ENCODE data around the gene BYSL.

Gene BYSL

GRCh38 chr6:41954668-41955067, 33.4 kb downstream of the BYSL start:
- TF ChIP-seq PAX5 (IDR thresholded peaks at IDR 0.05; ENCODE audit: insufficient read depth, low read length, severe bottlenecking) (no peak), POLR2AphosphoS5 (IDR thresholded peaks at IDR 0.05; ENCODE audit: low read depth, low read length) (no peak), POU2F2 (IDR thresholded peaks at IDR 0.05; ENCODE audit: low read depth, low read length) (no peak), POLR2A (IDR thresholded peaks at IDR 0.05; ENCODE audit: low read depth, low read length) (no peak), TAF1 (IDR thresholded peaks at IDR 0.05; ENCODE audit: low read depth, low read length) (no peak), SPI1 (IDR thresholded peaks at IDR 0.05; ENCODE audit: low read depth, low read length) (no peak)
- FAIRE-seq (no peak), DNase-seq (ENCODE audit: insufficient read length, low spot score) (no peak)

- FAIRE-seq (no peak), DNase-seq (ENCODE audit: insufficient read length, low spot score) (no peak)
- TF ChIP-seq PAX5 (IDR thresholded peaks at IDR 0.05; ENCODE audit: insufficient read depth, low read length, severe bottlenecking): no peak
- no peak for TF ChIP-seq POU2F2 (IDR thresholded peaks at IDR 0.05; ENCODE audit: low read depth, low read length)
- no peak for TF ChIP-seq POLR2A (IDR thresholded peaks at IDR 0.05; ENCODE audit: low read depth, low read length)
- no peak for TF ChIP-seq TAF1 (IDR thresholded peaks at IDR 0.05; ENCODE audit: low read depth, low read length)
- no peak for TF ChIP-seq SPI1 (IDR thresholded peaks at IDR 0.05; ENCODE audit: low read depth, low read length)
- no peak for TF ChIP-seq POLR2AphosphoS5 (IDR thresholded peaks at IDR 0.05; ENCODE audit: low read depth, low read length)
Observed at GRCh38 chr6:41955412-41955811, 34.1 kb downstream of the BYSL start.

GRCh38 chr6:41957117-41957516, 35.8 kb downstream of the BYSL start:
- no peak for TF ChIP-seq PAX5 (IDR thresholded peaks at IDR 0.05; ENCODE audit: insufficient read depth, low read length, severe bottlenecking)
- no peak for TF ChIP-seq TAF1 (IDR thresholded peaks at IDR 0.05; ENCODE audit: low read depth, low read length)
- no peak for TF ChIP-seq POLR2A (IDR thresholded peaks at IDR 0.05; ENCODE audit: low read depth, low read length)
- no peak for TF ChIP-seq POLR2AphosphoS5 (IDR thresholded peaks at IDR 0.05; ENCODE audit: low read depth, low read length)
- no peak for TF ChIP-seq SPI1 (IDR thresholded peaks at IDR 0.05; ENCODE audit: low read depth, low read length)
- no peak for TF ChIP-seq POU2F2 (IDR thresholded peaks at IDR 0.05; ENCODE audit: low read depth, low read length)
- FAIRE-seq: no peak
- DNase-seq (ENCODE audit: insufficient read length, low spot score): no peak

- no peak for TF ChIP-seq POLR2A (IDR thresholded peaks at IDR 0.05; ENCODE audit: low read depth, low read length)
- TF ChIP-seq POU2F2 (IDR thresholded peaks at IDR 0.05; ENCODE audit: low read depth, low read length): no peak
- no peak for TF ChIP-seq PAX5 (IDR thresholded peaks at IDR 0.05; ENCODE audit: insufficient read depth, low read length, severe bottlenecking)
- TF ChIP-seq TAF1 (IDR thresholded peaks at IDR 0.05; ENCODE audit: low read depth, low read length): no peak
- no peak for TF ChIP-seq POLR2AphosphoS5 (IDR thresholded peaks at IDR 0.05; ENCODE audit: low read depth, low read length)
- TF ChIP-seq SPI1 (IDR thresholded peaks at IDR 0.05; ENCODE audit: low read depth, low read length): no peak
- FAIRE-seq: no peak
- no peak for DNase-seq (ENCODE audit: insufficient read length, low spot score)
Observed at GRCh38 chr6:41958022-41958856, 36.9 kb downstream of the BYSL start.

GRCh38 chr6:41960028-41960427, 38.7 kb downstream of the BYSL start:
- TF ChIP-seq SPI1 (IDR thresholded peaks at IDR 0.05; ENCODE audit: low read depth, low read length): no peak
- TF ChIP-seq POLR2AphosphoS5 (IDR thresholded peaks at IDR 0.05; ENCODE audit: low read depth, low read length): no peak
- TF ChIP-seq PAX5 (IDR thresholded peaks at IDR 0.05; ENCODE audit: insufficient read depth, low read length, severe bottlenecking): no peak
- TF ChIP-seq TAF1 (IDR thresholded peaks at IDR 0.05; ENCODE audit: low read depth, low read length): no peak
- TF ChIP-seq POU2F2 (IDR thresholded peaks at IDR 0.05; ENCODE audit: low read depth, low read length): no peak
- no peak for TF ChIP-seq POLR2A (IDR thresholded peaks at IDR 0.05; ENCODE audit: low read depth, low read length)

GRCh38 chr6:41963371-41963770, 42.1 kb downstream of the BYSL start:
- FAIRE-seq (no peak), DNase-seq (ENCODE audit: insufficient read length, low spot score) (no peak)
- TF ChIP-seq PAX5 (IDR thresholded peaks at IDR 0.05; ENCODE audit: insufficient read depth, low read length, severe bottlenecking) (no peak), POLR2A (IDR thresholded peaks at IDR 0.05; ENCODE audit: low read depth, low read length) (no peak), SPI1 (IDR thresholded peaks at IDR 0.05; ENCODE audit: low read depth, low read length) (no peak), POU2F2 (IDR thresholded peaks at IDR 0.05; ENCODE audit: low read depth, low read length) (no peak), TAF1 (IDR thresholded peaks at IDR 0.05; ENCODE audit: low read depth, low read length) (no peak), POLR2AphosphoS5 (IDR thresholded peaks at IDR 0.05; ENCODE audit: low read depth, low read length) (no peak)

More at GRCh38 chr6:41960028-41960427, 38.7 kb downstream of the BYSL start:
- FAIRE-seq (no peak), DNase-seq (ENCODE audit: insufficient read length, low spot score) (no peak)

- DNase-seq (ENCODE audit: insufficient read length, low spot score): no peak
- no peak for FAIRE-seq
- TF ChIP-seq TAF1 (IDR thresholded peaks at IDR 0.05; ENCODE audit: low read depth, low read length): no peak
- no peak for TF ChIP-seq POLR2AphosphoS5 (IDR thresholded peaks at IDR 0.05; ENCODE audit: low read depth, low read length)
- TF ChIP-seq SPI1 (IDR thresholded peaks at IDR 0.05; ENCODE audit: low read depth, low read length): no peak
- TF ChIP-seq POLR2A (IDR thresholded peaks at IDR 0.05; ENCODE audit: low read depth, low read length): no peak
- TF ChIP-seq POU2F2 (IDR thresholded peaks at IDR 0.05; ENCODE audit: low read depth, low read length): no peak
- no peak for TF ChIP-seq PAX5 (IDR thresholded peaks at IDR 0.05; ENCODE audit: insufficient read depth, low read length, severe bottlenecking)
Observed at GRCh38 chr6:41964201-41964887, 43.0 kb downstream of the BYSL start.

GRCh38 chr6:41965429-41966213, 44.3 kb downstream of the BYSL start:
- DNase-seq (ENCODE audit: insufficient read length, low spot score) (no peak), FAIRE-seq (no peak)
- TF ChIP-seq POLR2AphosphoS5 (IDR thresholded peaks at IDR 0.05; ENCODE audit: low read depth, low read length): no peak
- no peak for TF ChIP-seq PAX5 (IDR thresholded peaks at IDR 0.05; ENCODE audit: insufficient read depth, low read length, severe bottlenecking)

Data from GM12891 (cell line).